ENCODE data around the gene ERG. TPM values are rescaled to one million over a fixed set of nuclear protein-coding genes. Genes with fewer than 3 reads are reported as not detected.

ERG gene
- total RNA-seq, 1 experiment from 2014 or later = not detected

DNA sequence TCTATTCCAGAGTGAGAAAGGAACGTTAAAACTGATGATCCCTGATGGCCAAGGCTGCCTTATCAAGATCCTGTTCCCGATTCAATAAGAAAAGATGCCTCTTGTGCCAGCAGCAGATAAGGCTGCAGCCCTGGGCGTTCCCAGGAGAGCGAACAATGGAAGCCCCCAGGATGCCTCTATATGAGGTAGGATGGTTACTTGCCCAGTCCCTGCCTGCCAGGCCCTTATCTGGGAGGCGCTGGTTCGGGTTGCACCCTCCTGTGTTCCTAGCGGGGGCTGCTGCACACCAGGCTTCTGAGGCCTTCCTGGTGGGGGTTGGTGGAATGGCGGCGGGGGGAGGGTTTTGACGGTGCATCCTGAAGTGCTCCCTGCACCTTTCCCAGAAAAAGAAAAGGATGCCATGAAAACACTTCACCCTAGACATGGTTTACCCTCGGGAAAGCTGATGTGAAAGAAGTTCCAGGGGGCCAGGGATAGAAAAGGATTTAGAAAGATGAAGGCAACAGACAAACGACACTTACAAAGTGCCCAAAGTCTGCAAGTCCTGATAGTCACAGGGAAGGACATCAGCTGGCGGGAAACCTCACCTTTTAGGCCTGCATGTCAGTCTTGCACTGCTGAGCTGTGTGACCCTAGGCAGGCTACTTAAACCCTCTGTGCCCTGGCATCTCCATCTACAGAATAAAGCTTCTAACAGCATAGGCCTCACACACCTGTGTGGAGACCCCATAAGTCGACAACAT is 141.2 kb downstream of the ERG start:
- DNase-seq = no peak
- TF ChIP-seq, protein P1, sequence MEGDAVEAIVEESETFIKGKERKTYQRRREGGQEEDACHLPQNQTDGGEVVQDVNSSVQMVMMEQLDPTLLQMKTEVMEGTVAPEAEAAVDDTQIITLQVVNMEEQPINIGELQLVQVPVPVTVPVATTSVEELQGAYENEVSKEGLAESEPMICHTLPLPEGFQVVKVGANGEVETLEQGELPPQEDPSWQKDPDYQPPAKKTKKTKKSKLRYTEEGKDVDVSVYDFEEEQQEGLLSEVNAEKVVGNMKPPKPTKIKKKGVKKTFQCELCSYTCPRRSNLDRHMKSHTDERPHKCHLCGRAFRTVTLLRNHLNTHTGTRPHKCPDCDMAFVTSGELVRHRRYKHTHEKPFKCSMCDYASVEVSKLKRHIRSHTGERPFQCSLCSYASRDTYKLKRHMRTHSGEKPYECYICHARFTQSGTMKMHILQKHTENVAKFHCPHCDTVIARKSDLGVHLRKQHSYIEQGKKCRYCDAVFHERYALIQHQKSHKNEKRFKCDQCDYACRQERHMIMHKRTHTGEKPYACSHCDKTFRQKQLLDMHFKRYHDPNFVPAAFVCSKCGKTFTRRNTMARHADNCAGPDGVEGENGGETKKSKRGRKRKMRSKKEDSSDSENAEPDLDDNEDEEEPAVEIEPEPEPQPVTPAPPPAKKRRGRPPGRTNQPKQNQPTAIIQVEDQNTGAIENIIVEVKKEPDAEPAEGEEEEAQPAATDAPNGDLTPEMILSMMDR (IDR thresholded peaks at IDR 0.05; ENCODE audit: unreplicated experiment) = no peak
- Mint-ChIP-seq H3K9me3 (ENCODE audit: low read depth, unreplicated experiment) (no peaks in the 10 kb centered on the region), H3K4me1 (ENCODE audit: low read depth, unreplicated experiment) (peaks cover 4% of the 10 kb centered on the region), H3K27me3 (ENCODE audit: unreplicated experiment) (peaks cover 39% of the 10 kb centered on the region), H3K4me3 (ENCODE audit: low read depth, unreplicated experiment) (no peak overlapping the region), H3K36me3 (ENCODE audit: insufficient read depth, unreplicated experiment) (no peaks in the 10 kb centered on the region), H3K27ac (ENCODE audit: unreplicated experiment) (no peak overlapping the region)
- CTCF ChIA-PET = no interaction called here
- BruUV-seq (replicated peaks) = no TSS peak
- intact Hi-C loops (cut with micrococcal nuclease; ENCODE audit: unreplicated experiment) = loop anchor here (1.0 to 5.0 kb wide), 3 partner anchors 187 to 645 kb away; no protein-coding TSS in a partner anchor

DNA sequence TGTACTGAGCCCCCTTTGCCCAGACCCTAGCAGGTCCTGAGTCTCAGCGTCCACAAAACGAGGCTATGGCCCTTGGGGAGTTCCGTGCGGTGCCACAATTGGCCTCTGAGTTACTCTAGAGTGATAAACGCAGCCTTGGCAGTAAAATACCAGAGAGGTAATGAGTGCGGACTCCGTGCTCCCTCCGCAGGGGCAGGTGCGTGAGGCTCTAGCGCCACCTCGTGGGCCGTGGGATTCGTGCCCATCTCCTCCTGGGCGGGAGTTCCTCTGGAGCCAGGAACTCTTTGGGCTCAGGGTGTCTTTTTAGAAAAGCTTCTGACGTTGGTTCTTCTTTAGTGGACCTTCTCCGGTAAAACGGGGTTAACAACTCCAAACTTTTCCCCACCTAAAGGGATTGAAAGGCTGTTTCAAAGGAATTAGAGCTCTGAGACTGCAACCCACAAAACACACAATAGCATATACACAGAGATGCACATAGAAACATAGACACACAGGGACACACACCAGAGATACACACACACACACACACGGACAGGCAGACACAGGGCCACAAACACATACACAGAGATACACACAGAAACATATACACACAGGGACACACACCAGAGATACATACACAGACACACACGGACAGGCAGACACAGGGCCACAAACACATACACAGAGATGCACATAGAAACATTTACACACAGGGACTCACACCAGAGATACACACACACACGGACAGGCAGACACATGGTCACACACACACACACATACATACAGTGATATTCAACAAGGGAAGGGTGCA is 142.1 kb downstream of the ERG start:
- H3K9me3 Mint-ChIP-seq (ENCODE audit: low read depth, unreplicated experiment) = no peaks in the 10 kb centered on the region
- BruUV-seq (replicated peaks) = no TSS peak
- peaks cover 30% of the 10 kb centered on the region for H3K27me3 Mint-ChIP-seq (ENCODE audit: unreplicated experiment)
- intact Hi-C loops (cut with micrococcal nuclease; ENCODE audit: unreplicated experiment) = loop anchor here (1.0 to 5.0 kb wide), 3 partner anchors 186 to 644 kb away; no protein-coding TSS in a partner anchor
- H3K27ac Mint-ChIP-seq (ENCODE audit: unreplicated experiment) = no peak overlapping the region
- TF ChIP-seq, protein P1 (IDR thresholded peaks at IDR 0.05; ENCODE audit: unreplicated experiment) = peak; percentile 77
- peak; percentile 79 for DNase-seq
- H3K36me3 Mint-ChIP-seq (ENCODE audit: insufficient read depth, unreplicated experiment) = no peaks in the 10 kb centered on the region
- H3K4me3 Mint-ChIP-seq (ENCODE audit: low read depth, unreplicated experiment) = no peak overlapping the region
- peaks cover 12% of the 10 kb centered on the region for H3K4me1 Mint-ChIP-seq (ENCODE audit: low read depth, unreplicated experiment)
- CTCF ChIA-PET = interaction anchor here (2.3 kb wide), 1 partner anchor 186 kb away, joined by 20 read pairs; no protein-coding TSS in a partner anchor

DNA sequence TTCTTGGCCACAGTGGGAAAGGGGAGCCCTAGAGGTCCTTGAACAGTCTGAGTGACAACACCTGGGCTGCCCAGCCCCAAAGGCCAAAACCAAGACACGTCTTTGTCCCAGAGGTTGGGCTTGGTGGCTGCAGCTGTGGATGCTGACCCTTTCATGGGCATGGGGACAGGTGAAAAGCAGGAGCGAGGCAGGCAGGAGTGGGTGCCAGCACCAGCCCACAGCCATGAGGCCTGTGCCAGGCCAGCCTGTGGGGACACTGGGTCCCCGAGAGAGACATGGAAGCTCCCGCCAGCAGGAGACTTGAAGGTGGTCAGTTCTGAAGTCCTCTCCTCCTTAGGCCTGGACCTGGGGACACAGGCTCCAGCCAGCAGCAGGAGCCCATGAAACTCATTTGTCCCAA is 142.9 kb downstream of the ERG start:
- BruUV-seq (replicated peaks) = no TSS peak

DNA sequence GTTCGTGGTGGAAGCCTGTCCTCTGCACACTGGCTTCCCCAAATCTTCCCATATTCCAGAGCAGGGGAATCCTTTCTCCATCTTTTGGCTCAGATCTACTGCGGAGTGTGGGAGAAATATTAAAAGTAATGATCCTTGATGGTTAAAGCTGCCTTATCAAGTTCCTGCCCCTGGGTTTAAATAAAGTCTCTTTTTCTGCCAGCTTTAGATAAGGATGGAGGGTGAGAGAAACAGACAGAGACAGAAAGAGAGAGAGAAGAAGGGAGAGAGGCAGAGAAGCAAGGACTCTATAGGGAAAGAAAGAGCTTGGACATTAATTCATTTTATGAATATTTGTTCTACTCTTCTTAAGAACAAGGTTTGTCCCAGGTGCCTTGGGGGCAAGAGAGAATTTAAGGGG is 143.5 kb downstream of the ERG start:
- intact Hi-C loops (cut with micrococcal nuclease; ENCODE audit: unreplicated experiment) = loop anchor here (5.0 kb wide), 2 partner anchors 117 to 642 kb away; no protein-coding TSS in a partner anchor
- DNase-seq = no peak
- no peaks in the 10 kb centered on the region for H3K36me3 Mint-ChIP-seq (ENCODE audit: insufficient read depth, unreplicated experiment)
- CTCF ChIA-PET = interaction anchor here (2.3 kb wide), 1 partner anchor 185 kb away, joined by 20 read pairs; no protein-coding TSS in a partner anchor
- no peaks in the 10 kb centered on the region for H3K9me3 Mint-ChIP-seq (ENCODE audit: low read depth, unreplicated experiment)
- H3K4me1 Mint-ChIP-seq (ENCODE audit: low read depth, unreplicated experiment) = peaks cover 23% of the 10 kb centered on the region
- H3K27ac Mint-ChIP-seq (ENCODE audit: unreplicated experiment) = peak overlapping the region; percentile 27
- H3K4me3 Mint-ChIP-seq (ENCODE audit: low read depth, unreplicated experiment) = no peak overlapping the region
- no TSS peak for BruUV-seq (replicated peaks)
- TF ChIP-seq, protein P1 (IDR thresholded peaks at IDR 0.05; ENCODE audit: unreplicated experiment) = no peak
- H3K27me3 Mint-ChIP-seq (ENCODE audit: unreplicated experiment) = peaks cover 16% of the 10 kb centered on the region

More for the DNA sequence above, 142.9 kb downstream of the ERG start:
- Mint-ChIP-seq H3K36me3 (ENCODE audit: insufficient read depth, unreplicated experiment) (no peaks in the 10 kb centered on the region), H3K4me3 (ENCODE audit: low read depth, unreplicated experiment) (no peak overlapping the region), H3K27me3 (ENCODE audit: unreplicated experiment) (peaks cover 22% of the 10 kb centered on the region), H3K9me3 (ENCODE audit: low read depth, unreplicated experiment) (no peaks in the 10 kb centered on the region), H3K4me1 (ENCODE audit: low read depth, unreplicated experiment) (peaks cover 17% of the 10 kb centered on the region), H3K27ac (ENCODE audit: unreplicated experiment) (no peak overlapping the region)
- no peak for DNase-seq
- intact Hi-C loops (cut with micrococcal nuclease; ENCODE audit: unreplicated experiment) = loop anchor here (5.0 kb wide), 1 partner anchor 643 kb away; no protein-coding TSS in a partner anchor
- TF ChIP-seq, protein P1 (IDR thresholded peaks at IDR 0.05; ENCODE audit: unreplicated experiment) = no peak
- CTCF ChIA-PET = interaction anchor here (2.3 kb wide), 1 partner anchor 185 kb away, joined by 20 read pairs; no protein-coding TSS in a partner anchor

Data from Calu3 (cell line).